ENCODE data around the gene CAGE1. TPM values are rescaled to one million over a fixed set of nuclear protein-coding genes. Genes with fewer than 3 reads are reported as not detected.

Gene CAGE1
- total RNA-seq, 1 donor from 2014 or later = not detected

- TF ChIP-seq, protein P1, sequence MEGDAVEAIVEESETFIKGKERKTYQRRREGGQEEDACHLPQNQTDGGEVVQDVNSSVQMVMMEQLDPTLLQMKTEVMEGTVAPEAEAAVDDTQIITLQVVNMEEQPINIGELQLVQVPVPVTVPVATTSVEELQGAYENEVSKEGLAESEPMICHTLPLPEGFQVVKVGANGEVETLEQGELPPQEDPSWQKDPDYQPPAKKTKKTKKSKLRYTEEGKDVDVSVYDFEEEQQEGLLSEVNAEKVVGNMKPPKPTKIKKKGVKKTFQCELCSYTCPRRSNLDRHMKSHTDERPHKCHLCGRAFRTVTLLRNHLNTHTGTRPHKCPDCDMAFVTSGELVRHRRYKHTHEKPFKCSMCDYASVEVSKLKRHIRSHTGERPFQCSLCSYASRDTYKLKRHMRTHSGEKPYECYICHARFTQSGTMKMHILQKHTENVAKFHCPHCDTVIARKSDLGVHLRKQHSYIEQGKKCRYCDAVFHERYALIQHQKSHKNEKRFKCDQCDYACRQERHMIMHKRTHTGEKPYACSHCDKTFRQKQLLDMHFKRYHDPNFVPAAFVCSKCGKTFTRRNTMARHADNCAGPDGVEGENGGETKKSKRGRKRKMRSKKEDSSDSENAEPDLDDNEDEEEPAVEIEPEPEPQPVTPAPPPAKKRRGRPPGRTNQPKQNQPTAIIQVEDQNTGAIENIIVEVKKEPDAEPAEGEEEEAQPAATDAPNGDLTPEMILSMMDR (IDR thresholded peaks at IDR 0.05) = no peak
- Histone ChIP-seq H3K4me3 (no peak overlapping the region), H3K27ac (no peak overlapping the region), H3K36me3 (peaks cover 47 to 53% of the 10 kb centered on the region in 2 donors), H3K4me1 (no peaks in the 10 kb centered on the region), H3K9me3 (no peaks in the 10 kb centered on the region), H3K27me3 (no peaks in the 10 kb centered on the region)
- intact Hi-C loops (cut with DNase I) = no loop called here
- no peak for DNase-seq (ENCODE audit: low spot score in 2 of 2)
Measured at GRCh38 chr6:7417684-7418083, 28.1 kb upstream of the CAGE1 start.

GRCh38 chr6:7414811-7415210, 25.3 kb upstream of the CAGE1 start:
- Histone ChIP-seq H3K27me3 (no peaks in the 10 kb centered on the region), H3K4me3 (no peak overlapping the region), H3K36me3 (peaks cover 76 to 80% of the 10 kb centered on the region in 2 donors), H3K27ac (no peak overlapping the region), H3K4me1 (no peaks in the 10 kb centered on the region), H3K9me3 (no peaks in the 10 kb centered on the region)
- intact Hi-C loops (cut with DNase I) = no loop called here
- TF ChIP-seq, protein P1 (IDR thresholded peaks at IDR 0.05) = no peak
- no peak for DNase-seq (ENCODE audit: low spot score in 2 of 2)

- TF ChIP-seq, protein P1 (IDR thresholded peaks at IDR 0.05) = no peak
- H3K4me1 ChIP-seq = no peaks in the 10 kb centered on the region
- H3K4me3 ChIP-seq = no peak overlapping the region
- H3K27me3 ChIP-seq = no peaks in the 10 kb centered on the region
- intact Hi-C loops (cut with DNase I) = no loop called here
- H3K9me3 ChIP-seq = no peaks in the 10 kb centered on the region
- peaks cover 81 to 85% of the 10 kb centered on the region in 2 donors for H3K36me3 ChIP-seq
- no peak for DNase-seq (ENCODE audit: low spot score in 2 of 2)
- no peak overlapping the region for H3K27ac ChIP-seq
Measured at GRCh38 chr6:7413151-7413823, 23.7 kb upstream of the CAGE1 start.

DNA sequence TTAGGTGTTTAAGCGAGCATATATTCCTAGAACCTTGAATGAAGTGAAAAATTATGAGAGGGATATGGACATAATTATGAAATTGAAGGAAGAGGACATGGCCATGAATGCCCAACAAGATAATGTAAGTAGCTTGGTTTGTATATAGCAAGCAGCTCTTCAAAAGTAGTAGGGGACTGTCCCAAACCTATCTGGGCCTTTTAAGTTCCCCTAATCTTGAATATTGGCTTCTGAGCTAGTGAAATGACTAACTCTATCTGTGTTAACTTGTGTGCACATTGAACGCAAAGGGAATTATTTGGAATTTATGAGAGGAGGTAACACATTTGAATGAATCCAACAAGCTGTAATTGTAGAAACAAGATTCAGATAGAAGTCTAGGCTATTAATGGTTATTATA, 21.8 kb upstream of the CAGE1 start:
- H3K36me3 ChIP-seq = peaks cover 83 to 85% of the 10 kb centered on the region in 2 donors
- DNase-seq (ENCODE audit: low spot score in 2 of 2) = no peak
- no peaks in the 10 kb centered on the region for H3K4me1 ChIP-seq
- intact Hi-C loops (cut with DNase I) = no loop called here
- TF ChIP-seq, protein P1 (IDR thresholded peaks at IDR 0.05) = no peak
- H3K27ac ChIP-seq = no peak overlapping the region
- no peak overlapping the region for H3K4me3 ChIP-seq
- no peaks in the 10 kb centered on the region for H3K27me3 ChIP-seq
- H3K9me3 ChIP-seq = no peaks in the 10 kb centered on the region

- intact Hi-C loops (cut with DNase I) = no loop called here
- Histone ChIP-seq H3K36me3 (peaks cover 85% of the 10 kb centered on the region in 2 donors), H3K4me1 (no peaks in the 10 kb centered on the region), H3K27ac (no peak overlapping the region), H3K9me3 (no peaks in the 10 kb centered on the region), H3K27me3 (no peaks in the 10 kb centered on the region), H3K4me3 (no peak overlapping the region)
- DNase-seq (ENCODE audit: low spot score in 2 of 2) = no peak
- TF ChIP-seq, protein P1 (IDR thresholded peaks at IDR 0.05) = no peak
Measured at GRCh38 chr6:7410851-7411250, 21.3 kb upstream of the CAGE1 start.

Data from ascending aorta (tissue), 2 donors.